Left ventricle myocardium inferior (tissue), 1 donor: ENCODE data around the gene TSPO2. TPM values are rescaled to one million over a fixed set of nuclear protein-coding genes. Genes with fewer than 3 reads are reported as not detected.
A peak's percentile ranks its signal among the peaks of the same experiment; 100 is the strongest.

Source experiments
- DNase-seq: peaks from one replicate; pipeline ENCODE4 v3.0.0-alpha.2; 2020
- H3K27ac ChIP-seq: fragments of 200-600 bp; replicated peaks from 2 replicates; pipeline ENCODE4 v1.8.0; 2021
- H3K27me3 ChIP-seq: fragments of 200-600 bp; 2 replicates; pipeline ENCODE4 v1.8.0; 2021; ENCODE audit warnings: low read depth
- H3K36me3 ChIP-seq: fragments of 200-600 bp; 2 replicates; pipeline ENCODE4 v1.8.0; 2021
- H3K4me1 ChIP-seq: fragments of 200-600 bp; 2 replicates; pipeline ENCODE4 v1.8.0; 2021
- H3K4me3 ChIP-seq: fragments of 200-600 bp; 2 replicates; pipeline ENCODE4 v1.8.0; 2021; ENCODE audit warnings: mild to moderate bottlenecking, moderate library complexity
- H3K9me3 ChIP-seq: fragments of 200-600 bp; replicated peaks from 2 replicates; pipeline ENCODE4 v1.8.0; 2021
- intact Hi-C: fragments of 100-400 bp; cut with micrococcal nuclease; formaldehyde crosslinking; loops from one replicate; pipeline ENCODE4 v1.11.0; 2022
- total RNA-seq: library from RNA; stranded (reverse); fragmentation: NEBNext Ultra II Directional; extraction: Animal tissue kit (Norgen Biotek cat#: 25700); gene quantifications from one replicate; pipeline ENCODE4 v1.2.1, GENCODE V29; 2021
- TF ChIP-seq, protein P1 (sequence below): fragments of 200-600 bp; IDR thresholded peaks from 2 replicates; pipeline ENCODE4 v1.8.0; 2021; ENCODE audit warnings: antibody characterized with exemption, mild to moderate bottlenecking, borderline replicate concordance
- donor health status: DM: no; HTN: yes; CAD: no; lungs with severe emphysema.

Gene TSPO2
- total RNA-seq, 1 donor from 2014 or later, result not detected

DNA sequence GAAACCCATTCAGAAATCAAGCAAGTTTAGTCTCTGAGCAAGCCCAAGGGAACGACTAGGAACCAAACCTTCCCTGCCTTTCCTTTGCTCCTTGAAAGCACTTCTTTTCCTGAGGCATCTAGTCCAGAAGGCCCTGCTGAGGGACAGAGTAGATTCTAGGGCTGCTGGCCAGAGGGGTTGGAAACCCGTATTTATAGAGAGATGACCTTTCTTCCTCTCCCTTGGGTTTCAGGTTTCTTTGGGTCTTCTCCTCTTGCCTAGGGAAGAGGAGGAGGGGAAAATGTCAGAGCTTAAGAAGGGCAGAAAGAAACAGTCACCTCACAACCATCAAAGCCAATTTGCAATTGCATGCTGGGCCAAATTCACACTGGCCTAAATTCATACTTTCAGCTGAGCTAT is 16.5 kb downstream of the TSPO2 start:
- Histone ChIP-seq H3K36me3 (peaks cover 24% of the 10 kb centered on the region), H3K27ac (peak overlapping the region; percentile 70), H3K4me1 (peaks cover 73% of the 10 kb centered on the region), H3K9me3 (no peaks in the 10 kb centered on the region), H3K4me3 (peak overlapping the region; percentile 35), H3K27me3 (no peaks in the 10 kb centered on the region)
- no peak for DNase-seq
- intact Hi-C loops, result no loop called here
- TF ChIP-seq, protein P1, sequence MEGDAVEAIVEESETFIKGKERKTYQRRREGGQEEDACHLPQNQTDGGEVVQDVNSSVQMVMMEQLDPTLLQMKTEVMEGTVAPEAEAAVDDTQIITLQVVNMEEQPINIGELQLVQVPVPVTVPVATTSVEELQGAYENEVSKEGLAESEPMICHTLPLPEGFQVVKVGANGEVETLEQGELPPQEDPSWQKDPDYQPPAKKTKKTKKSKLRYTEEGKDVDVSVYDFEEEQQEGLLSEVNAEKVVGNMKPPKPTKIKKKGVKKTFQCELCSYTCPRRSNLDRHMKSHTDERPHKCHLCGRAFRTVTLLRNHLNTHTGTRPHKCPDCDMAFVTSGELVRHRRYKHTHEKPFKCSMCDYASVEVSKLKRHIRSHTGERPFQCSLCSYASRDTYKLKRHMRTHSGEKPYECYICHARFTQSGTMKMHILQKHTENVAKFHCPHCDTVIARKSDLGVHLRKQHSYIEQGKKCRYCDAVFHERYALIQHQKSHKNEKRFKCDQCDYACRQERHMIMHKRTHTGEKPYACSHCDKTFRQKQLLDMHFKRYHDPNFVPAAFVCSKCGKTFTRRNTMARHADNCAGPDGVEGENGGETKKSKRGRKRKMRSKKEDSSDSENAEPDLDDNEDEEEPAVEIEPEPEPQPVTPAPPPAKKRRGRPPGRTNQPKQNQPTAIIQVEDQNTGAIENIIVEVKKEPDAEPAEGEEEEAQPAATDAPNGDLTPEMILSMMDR, result no peak

DNA sequence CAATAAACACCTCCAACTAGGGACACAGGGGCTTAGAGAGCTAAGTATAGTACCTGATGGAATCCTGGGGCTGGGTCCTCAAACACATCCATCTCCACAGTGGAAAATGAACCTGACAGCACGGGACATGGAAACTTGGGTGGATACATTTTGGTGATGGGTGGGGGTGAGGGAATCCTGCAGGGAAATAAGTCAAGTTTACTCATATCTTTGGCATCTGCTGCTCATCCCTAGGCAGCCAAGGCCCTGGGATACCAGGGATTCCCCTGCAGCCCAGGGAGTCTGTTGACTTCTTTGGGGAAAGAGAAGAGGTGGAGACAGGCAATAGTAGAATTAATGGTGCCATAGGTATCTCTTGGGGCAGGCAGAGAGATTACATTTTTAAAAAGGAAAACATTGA is 17.3 kb downstream of the TSPO2 start:
- intact Hi-C loops, result no loop called here
- TF ChIP-seq, protein P1, result no peak
- Histone ChIP-seq H3K4me3 (no peak overlapping the region), H3K4me1 (peaks cover 78% of the 10 kb centered on the region), H3K36me3 (peaks cover 32% of the 10 kb centered on the region), H3K27ac (peak overlapping the region; percentile 70), H3K9me3 (no peaks in the 10 kb centered on the region), H3K27me3 (no peaks in the 10 kb centered on the region)
- no peak for DNase-seq

DNA sequence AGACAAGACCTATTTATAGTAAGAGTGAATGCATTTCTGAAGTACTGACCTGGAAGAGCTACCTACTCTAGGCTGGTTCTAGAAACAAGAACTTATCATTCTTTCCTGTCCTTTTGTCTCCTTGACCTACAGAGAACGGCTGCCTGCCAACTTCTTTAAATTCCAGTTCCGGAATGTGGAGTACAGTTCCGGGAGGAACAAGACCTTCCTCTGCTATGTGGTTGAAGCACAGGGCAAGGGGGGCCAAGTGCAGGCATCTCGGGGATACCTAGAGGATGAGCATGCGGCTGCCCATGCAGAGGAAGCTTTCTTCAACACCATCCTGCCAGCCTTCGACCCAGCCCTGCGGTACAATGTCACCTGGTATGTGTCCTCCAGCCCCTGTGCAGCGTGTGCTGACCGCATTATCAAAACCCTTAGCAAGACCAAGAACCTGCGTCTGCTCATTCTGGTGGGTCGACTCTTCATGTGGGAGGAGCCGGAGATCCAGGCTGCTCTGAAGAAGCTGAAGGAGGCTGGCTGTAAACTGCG is 19.0 kb downstream of the TSPO2 start:
- Histone ChIP-seq H3K27ac (peak overlapping the region; percentile 70), H3K4me1 (peaks cover 90% of the 10 kb centered on the region), H3K36me3 (peaks cover 44% of the 10 kb centered on the region), H3K4me3 (peak overlapping the region; percentile 55), H3K9me3 (no peaks in the 10 kb centered on the region), H3K27me3 (no peaks in the 10 kb centered on the region)
- intact Hi-C loops, result no loop called here
- TF ChIP-seq, protein P1, result no peak
- DNase-seq, result no peak

DNA sequence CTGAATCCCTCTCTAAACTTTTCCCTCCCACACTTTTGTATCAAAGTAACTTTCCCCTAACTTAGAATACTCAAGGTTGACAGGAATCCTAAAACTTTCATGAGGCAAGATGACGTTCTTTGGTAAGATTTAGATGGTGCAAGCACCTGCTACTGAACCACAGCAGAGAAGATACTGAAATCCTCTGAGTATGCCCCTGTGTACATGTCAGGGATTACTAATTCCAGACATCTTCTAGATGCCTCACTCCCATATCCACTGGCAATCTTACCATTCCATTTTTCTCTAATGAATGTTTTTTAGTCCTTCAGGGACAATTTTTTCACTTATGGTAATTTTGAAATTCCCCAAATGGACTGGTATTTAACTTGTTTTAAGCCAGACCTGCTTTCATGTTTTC is 19.8 kb downstream of the TSPO2 start:
- Histone ChIP-seq H3K4me1 (peaks cover 91% of the 10 kb centered on the region), H3K9me3 (no peaks in the 10 kb centered on the region), H3K36me3 (peaks cover 45% of the 10 kb centered on the region), H3K4me3 (peak overlapping the region; percentile 55), H3K27ac (peak overlapping the region; percentile 70), H3K27me3 (no peaks in the 10 kb centered on the region)
- DNase-seq, result no peak
- intact Hi-C loops, result no loop called here
- TF ChIP-seq, protein P1, result no peak

DNA sequence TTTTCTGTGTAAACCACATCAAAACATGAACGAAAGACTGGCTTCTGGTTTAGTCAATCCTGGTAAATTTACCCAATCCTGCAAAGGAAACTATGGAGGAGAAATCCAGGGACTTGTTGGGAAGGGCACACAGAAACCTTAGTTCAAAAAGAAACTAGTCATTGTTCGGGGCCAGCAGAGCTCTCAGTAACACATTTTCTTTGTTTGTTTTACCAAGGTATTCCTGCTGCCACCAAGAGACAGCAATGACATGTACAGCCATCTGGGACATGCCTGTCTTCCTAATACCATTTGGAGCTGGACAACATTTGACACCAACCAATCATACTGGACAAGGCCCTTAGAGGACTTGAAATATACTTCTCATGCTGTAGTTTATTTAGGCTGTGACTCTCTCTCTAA is 21.6 kb downstream of the TSPO2 start:
- peak overlapping the region; percentile 70 for H3K27ac ChIP-seq
- DNase-seq, result no peak
- intact Hi-C loops, result no loop called here
- H3K36me3 ChIP-seq, result peaks cover 61% of the 10 kb centered on the region
- peak overlapping the region; percentile 55 for H3K4me3 ChIP-seq
- H3K9me3 ChIP-seq, result no peaks in the 10 kb centered on the region
- H3K27me3 ChIP-seq, result no peaks in the 10 kb centered on the region
- H3K4me1 ChIP-seq, result peaks cover 79% of the 10 kb centered on the region
- TF ChIP-seq, protein P1, result no peak
